WI38 (cell line): ENCODE measurements around the gene RUFY2.

Source experiments
- H3K4me3 ChIP-seq: 2 replicates; pipeline ENCODE4 v1.5.1; 2011; ENCODE audit warnings: low read depth, mild to moderate bottlenecking, control low read depth, low read length
- TF ChIP-seq, protein P1 (sequence below): IDR thresholded peaks from 2 replicates; pipeline ENCODE4 v1.5.1; 2012; ENCODE audit warnings: low read depth, mild to moderate bottlenecking, control low read depth, low read length

Gene RUFY2

DNA sequence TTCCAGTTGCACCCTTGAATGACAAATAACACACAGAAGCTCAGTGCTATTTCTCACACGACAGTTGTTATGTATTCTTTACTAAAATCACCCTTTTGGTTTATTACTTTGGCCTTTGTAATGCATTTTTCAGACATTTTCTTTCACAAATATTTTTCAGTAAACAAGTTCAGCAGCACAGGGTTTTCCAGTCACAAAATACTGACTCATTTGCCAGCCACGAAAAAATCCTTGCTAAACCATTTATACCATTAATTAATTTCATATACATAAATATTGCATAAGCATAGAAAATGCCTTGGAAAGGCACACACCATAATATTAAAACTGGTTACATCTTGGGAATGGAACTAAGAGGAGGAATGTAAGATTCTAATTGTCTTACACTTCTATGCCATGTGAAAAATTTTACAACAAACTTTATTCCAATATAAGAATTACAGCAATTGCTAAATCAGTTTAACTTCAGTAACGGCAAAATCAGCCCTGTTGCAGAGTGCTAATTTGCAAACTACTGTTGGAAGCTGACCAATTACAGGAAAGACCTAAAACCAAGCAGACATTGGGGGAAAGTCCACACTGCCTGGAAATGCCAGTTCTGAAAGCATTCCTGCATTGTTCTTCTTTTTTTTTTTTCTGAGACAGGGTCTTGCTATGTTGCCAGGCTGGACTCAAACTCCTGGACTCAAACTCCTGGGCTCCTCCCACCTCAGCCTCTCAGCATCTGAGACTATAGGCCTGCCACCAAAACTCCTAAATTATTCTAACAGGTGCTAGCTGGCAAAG is 42.8 kb downstream of the RUFY2 start:
- H3K4me3 ChIP-seq: no peak overlapping the region
- TF ChIP-seq, protein P1, sequence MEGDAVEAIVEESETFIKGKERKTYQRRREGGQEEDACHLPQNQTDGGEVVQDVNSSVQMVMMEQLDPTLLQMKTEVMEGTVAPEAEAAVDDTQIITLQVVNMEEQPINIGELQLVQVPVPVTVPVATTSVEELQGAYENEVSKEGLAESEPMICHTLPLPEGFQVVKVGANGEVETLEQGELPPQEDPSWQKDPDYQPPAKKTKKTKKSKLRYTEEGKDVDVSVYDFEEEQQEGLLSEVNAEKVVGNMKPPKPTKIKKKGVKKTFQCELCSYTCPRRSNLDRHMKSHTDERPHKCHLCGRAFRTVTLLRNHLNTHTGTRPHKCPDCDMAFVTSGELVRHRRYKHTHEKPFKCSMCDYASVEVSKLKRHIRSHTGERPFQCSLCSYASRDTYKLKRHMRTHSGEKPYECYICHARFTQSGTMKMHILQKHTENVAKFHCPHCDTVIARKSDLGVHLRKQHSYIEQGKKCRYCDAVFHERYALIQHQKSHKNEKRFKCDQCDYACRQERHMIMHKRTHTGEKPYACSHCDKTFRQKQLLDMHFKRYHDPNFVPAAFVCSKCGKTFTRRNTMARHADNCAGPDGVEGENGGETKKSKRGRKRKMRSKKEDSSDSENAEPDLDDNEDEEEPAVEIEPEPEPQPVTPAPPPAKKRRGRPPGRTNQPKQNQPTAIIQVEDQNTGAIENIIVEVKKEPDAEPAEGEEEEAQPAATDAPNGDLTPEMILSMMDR: no peak

DNA sequence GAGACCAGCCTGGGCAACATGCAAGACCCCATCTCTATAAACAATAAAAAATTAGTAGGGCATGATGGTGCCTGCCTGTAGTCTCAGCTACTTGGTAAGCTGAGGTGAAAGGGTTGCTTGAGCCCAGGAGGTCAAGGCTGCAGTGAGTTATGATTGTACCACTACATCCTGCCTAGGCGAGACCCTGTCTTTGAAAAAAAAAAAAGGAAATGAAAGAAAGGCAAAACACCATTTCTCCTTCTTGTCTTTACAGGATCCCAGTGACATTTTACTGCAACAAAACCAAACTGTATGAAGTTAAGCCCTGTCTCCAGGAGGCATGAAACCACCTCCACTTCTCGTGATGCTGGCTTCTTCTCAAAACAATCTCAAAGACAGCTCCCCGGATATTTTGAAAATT is 44.5 kb downstream of the RUFY2 start:
- no peak overlapping the region for H3K4me3 ChIP-seq
- TF ChIP-seq, protein P1: no peak

DNA sequence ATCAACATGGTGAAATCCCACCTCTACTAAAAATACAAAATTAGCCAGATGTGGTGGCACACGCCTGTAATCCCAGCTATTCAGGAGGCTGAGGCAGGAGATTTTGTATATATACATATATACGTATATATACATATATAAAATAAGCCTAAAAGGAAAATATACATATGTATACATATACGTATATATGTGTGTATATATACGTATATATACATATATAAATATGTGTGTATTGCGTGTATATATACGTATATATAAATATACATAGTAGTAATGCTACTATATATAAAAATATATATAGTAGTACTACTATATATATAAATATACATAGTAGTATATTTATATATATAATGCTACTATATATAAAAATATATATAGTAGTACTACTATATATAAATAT is 47.9 kb downstream of the RUFY2 start:
- H3K4me3 ChIP-seq: no peak overlapping the region
- TF ChIP-seq, protein P1: no peak

DNA sequence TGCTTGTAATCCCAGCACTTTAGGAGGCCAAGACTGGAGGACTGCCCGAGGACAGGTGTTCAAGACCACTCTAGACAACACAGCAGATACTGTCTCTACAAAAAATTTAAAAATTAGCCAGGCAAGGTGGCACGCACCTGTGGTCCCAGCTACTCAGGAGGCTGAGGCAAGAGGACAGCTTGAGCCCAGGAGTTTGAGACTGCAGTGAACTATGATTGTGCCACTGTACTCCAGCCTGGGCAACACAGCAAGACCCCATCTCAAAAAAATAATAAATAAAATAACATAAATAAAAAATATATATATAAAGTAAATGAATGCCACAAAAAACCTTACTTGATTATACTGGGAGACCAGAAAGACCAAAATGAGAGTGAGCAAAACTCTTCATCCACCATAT is 53.5 kb downstream of the RUFY2 start:
- TF ChIP-seq, protein P1: no peak
- H3K4me3 ChIP-seq: no peak overlapping the region

DNA sequence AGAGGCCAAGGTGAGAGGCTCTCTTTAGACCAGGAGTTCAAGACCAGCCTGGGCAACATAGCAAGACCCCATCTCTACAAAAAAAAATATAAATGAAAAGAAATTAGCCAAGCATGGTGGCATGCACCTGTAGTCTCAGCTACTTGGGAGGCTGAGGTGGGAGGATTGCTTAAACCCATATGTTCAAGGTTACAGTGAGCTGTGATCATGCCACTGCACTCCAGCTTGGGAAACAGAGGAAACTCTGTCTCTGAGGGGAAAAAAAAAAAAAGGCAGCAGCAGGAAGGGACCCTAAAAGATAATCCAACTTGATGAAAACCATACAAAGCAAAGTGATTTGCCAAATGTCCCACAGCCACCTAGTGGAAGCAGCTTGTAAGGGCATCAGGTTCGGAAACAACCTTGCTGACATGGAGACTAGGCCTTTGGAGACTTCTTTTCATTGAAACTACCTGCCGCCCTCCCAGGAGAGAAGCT is 58.8 kb downstream of the RUFY2 start:
- TF ChIP-seq, protein P1: peak; percentile 90

DNA sequence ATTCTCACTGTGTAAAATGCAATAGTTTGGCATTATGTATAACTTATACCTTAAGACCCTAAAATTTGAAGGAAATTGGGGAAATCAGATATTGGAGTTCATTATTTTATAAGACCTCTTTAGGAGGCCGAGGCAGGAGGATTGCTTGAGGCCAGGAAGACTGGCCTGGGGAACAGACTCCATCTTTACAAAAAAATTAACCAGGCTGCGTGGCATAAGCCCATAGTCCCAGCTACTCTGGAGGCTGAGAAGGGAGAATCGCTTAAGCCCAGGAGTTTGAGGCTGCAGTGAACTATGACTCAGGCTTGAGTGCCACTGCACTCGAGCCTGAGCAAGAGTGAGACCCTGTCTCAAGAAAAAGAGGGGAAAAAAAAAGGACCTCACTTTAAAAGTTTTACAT is 60.3 kb downstream of the RUFY2 start:
- TF ChIP-seq, protein P1: no peak

More for the DNA sequence above, 58.8 kb downstream of the RUFY2 start:
- no peak overlapping the region for H3K4me3 ChIP-seq

DNA sequence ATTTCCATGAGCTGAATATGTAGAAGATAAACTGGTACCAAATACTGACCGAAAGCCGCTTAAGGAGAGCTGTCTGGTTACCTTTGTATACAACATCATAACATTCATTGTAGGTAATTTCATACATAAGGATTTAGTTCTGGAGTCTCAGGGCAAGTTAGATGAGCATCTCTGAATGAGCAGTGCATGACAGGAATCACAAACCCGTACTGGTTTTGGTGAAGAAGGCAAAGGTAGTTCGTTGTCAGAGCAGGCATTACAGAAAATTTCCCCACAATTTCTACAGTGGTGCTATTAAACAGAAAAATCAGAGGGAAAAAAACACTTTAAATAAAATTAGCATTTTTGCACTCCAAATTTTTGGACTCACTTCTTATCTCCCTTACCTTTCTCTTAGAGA is 61.5 kb downstream of the RUFY2 start:
- H3K4me3 ChIP-seq: no peak overlapping the region
- TF ChIP-seq, protein P1: no peak

More for the DNA sequence above, 60.3 kb downstream of the RUFY2 start:
- no peak overlapping the region for H3K4me3 ChIP-seq
